ENCODE measurements around the gene ROR1. TPM values are rescaled to one million over a fixed set of nuclear protein-coding genes. Genes with fewer than 3 reads are reported as not detected.

ROR1 gene
- total RNA-seq, 3 donors from 2014 or later = 3.1 to 19.8 (median 3.4) TPM

GRCh38 chr1:63966016-63966415 lies 192.2 kb downstream of the ROR1 start:
- intact Hi-C loops (cut with DNase I, micrococcal nuclease) = no loop called here
- peaks cover 10% of the 10 kb centered on the region for H3K4me1 ChIP-seq (ENCODE audit: low read depth)
- ATAC-seq = peak; percentile 76

DNA sequence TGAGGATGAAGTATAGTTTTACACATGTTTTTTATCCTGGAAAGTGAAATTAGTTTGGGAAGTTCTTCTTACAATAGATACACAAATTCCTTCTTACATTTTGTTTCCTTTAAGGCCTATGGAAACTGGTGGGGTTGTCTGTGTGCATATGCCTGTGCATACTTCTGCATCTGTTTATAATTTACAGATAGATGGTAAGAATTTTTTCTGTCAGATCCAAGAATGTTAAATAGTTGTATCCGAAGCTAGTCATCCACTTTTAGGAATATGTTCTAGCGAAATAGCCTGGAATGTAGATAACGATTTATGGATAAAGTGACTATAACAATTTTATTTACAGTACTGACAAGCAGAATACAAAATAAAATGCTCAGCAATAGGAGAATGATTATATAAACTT lies 194.1 kb downstream of the ROR1 start:
- ATAC-seq (no peak), DNase-seq (no peak)
- Histone ChIP-seq H3K4me1 (ENCODE audit: low read depth) (peaks cover 10% of the 10 kb centered on the region), H3K9me3 (no peaks in the 10 kb centered on the region), H3K36me3 (ENCODE audit: low read depth) (no peaks in the 10 kb centered on the region), H3K4me3 (no peak overlapping the region)
- intact Hi-C loops (cut with DNase I, micrococcal nuclease) = no loop called here
- TF ChIP-seq, protein P1, sequence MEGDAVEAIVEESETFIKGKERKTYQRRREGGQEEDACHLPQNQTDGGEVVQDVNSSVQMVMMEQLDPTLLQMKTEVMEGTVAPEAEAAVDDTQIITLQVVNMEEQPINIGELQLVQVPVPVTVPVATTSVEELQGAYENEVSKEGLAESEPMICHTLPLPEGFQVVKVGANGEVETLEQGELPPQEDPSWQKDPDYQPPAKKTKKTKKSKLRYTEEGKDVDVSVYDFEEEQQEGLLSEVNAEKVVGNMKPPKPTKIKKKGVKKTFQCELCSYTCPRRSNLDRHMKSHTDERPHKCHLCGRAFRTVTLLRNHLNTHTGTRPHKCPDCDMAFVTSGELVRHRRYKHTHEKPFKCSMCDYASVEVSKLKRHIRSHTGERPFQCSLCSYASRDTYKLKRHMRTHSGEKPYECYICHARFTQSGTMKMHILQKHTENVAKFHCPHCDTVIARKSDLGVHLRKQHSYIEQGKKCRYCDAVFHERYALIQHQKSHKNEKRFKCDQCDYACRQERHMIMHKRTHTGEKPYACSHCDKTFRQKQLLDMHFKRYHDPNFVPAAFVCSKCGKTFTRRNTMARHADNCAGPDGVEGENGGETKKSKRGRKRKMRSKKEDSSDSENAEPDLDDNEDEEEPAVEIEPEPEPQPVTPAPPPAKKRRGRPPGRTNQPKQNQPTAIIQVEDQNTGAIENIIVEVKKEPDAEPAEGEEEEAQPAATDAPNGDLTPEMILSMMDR (IDR thresholded peaks at IDR 0.05) = no peak

More at GRCh38 chr1:63966016-63966415, 192.2 kb downstream of the ROR1 start:
- Histone ChIP-seq H3K4me3 (no peak overlapping the region), H3K9me3 (no peaks in the 10 kb centered on the region), H3K36me3 (ENCODE audit: low read depth) (no peaks in the 10 kb centered on the region)
- TF ChIP-seq, protein P1 (IDR thresholded peaks at IDR 0.05) = no peak
- peak in 1 of 3 donors; percentile 7 for DNase-seq

DNA sequence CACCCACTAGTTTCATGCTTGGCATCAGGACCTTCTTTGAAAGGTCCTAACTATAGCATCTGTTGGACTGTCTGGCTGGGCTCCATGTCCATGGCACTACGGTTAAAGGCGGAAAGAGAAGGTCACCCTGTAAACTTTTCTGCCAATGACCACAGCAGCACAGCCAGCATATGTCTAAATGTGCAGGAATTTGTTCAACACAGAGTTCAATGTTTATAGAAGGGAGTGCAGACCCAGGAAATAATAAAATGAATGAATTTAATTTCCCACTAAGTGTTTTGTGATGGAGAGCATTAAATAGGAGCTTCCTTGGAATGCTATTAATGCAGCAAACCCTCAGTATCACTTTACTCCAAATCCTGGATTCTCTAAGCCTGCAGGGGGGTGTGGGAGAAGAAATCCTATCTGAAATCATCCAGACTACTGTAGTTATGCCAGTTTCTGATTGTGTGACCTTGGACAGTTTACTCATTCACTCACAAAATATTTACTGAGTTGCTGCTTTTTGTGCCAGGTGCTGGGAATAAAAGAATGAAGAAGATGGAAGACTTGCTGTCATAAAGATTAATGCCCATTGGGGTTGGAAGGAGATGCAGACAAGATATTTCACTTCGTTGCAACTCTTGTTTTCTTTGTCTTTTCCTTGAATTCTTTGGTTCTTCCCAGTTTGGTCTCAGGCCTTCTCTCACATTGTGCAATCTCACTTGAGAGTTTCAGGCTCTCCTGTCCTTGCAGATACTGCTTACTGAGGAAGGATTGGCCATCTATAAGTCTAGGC lies 195.0 kb downstream of the ROR1 start:
- no peak for ATAC-seq
- H3K36me3 ChIP-seq (ENCODE audit: low read depth) = no peaks in the 10 kb centered on the region
- no peaks in the 10 kb centered on the region for H3K9me3 ChIP-seq
- intact Hi-C loops (cut with DNase I, micrococcal nuclease) = no loop called here
- no peak for DNase-seq
- H3K4me3 ChIP-seq = no peak overlapping the region
- TF ChIP-seq, protein P1 (IDR thresholded peaks at IDR 0.05) = no peak
- H3K4me1 ChIP-seq (ENCODE audit: low read depth) = peaks cover 10% of the 10 kb centered on the region

DNA sequence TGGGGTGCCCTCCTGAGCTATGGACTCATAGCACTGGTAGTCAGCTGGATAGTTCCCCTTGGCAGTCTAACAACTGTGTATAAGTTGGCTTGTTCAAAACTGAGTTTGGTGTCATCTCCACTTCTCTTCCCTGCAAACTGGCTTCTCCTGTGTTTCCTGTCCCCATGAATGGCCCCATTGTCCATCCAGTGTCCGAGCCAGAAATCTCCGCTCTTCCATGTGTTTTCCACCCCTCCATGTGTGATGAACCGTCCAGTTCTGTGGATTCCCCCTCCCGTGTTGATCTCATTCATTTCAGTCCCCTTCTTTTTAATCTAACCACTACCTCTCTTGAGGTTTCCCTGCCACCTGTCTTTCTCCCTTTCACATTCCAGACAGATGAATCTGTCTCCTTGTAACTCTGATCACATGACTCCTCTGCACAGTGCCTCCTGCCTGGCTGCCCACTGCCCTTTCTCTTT lies 195.7 kb downstream of the ROR1 start:
- H3K4me1 ChIP-seq (ENCODE audit: low read depth) = peaks cover 10% of the 10 kb centered on the region
- intact Hi-C loops (cut with DNase I, micrococcal nuclease) = no loop called here
- DNase-seq = no peak
- no peak for ATAC-seq
- no peaks in the 10 kb centered on the region for H3K9me3 ChIP-seq
- H3K4me3 ChIP-seq = no peak overlapping the region
- TF ChIP-seq, protein P1 (IDR thresholded peaks at IDR 0.05) = no peak
- H3K36me3 ChIP-seq (ENCODE audit: low read depth) = no peaks in the 10 kb centered on the region

GRCh38 chr1:63971557-63971956 lies 197.7 kb downstream of the ROR1 start:
- Histone ChIP-seq H3K36me3 (ENCODE audit: low read depth) (no peaks in the 10 kb centered on the region), H3K4me3 (no peak overlapping the region), H3K4me1 (ENCODE audit: low read depth) (peaks cover 6% of the 10 kb centered on the region), H3K9me3 (no peaks in the 10 kb centered on the region)
- no peak for ATAC-seq
- intact Hi-C loops (cut with DNase I, micrococcal nuclease) = no loop called here
- TF ChIP-seq, protein P1 (IDR thresholded peaks at IDR 0.05) = no peak
- no peak for DNase-seq

Data from mucosa of descending colon (tissue), 3 donors.